Gastrocnemius medialis (tissue), 4 donors: ENCODE data around the gene STAM. TPM values are rescaled to one million over a fixed set of nuclear protein-coding genes. Genes with fewer than 3 reads are reported as not detected.

Experiments used
- ATAC-seq, 2 donors: fragments of 150-250 bp; one replicate each; pipeline ENCODE4 v1.9.1; 2016
- DNase-seq, 2 donors: peaks; one replicate each; pipeline ENCODE4 v3.0.0-alpha.2; 2019
- H3K27ac ChIP-seq, 4 donors: fragments of 200-600 bp; sonication (generic); 1 replicate in 1 of 4; 2 replicates in 3 of 4; pipeline ENCODE4 v1.5.1; 2016 to 2018; ENCODE audit warnings: mild to moderate bottlenecking in 2 of 4, moderate library complexity in 1 of 4
- H3K27me3 ChIP-seq, 3 donors: fragments of 200-600 bp; sonication (generic) in 2 of 3; 1 replicate in 1 of 3; 2 replicates in 2 of 3; pipeline versions ENCODE4 v1.5.1 to v1.6.0; 2016 to 2019; ENCODE audit warnings: mild to moderate bottlenecking in 1 of 3, moderate library complexity in 1 of 3
- H3K36me3 ChIP-seq, 2 donors: fragments of 200-600 bp; sonication (generic) in 1 of 2; one replicate each; pipeline ENCODE4 v1.5.1; 2017 to 2018
- H3K4me1 ChIP-seq, 2 donors: fragments of 200-600 bp; sonication (generic) in 1 of 2; one replicate each; pipeline ENCODE4 v1.5.1; 2016 to 2017; ENCODE audit warnings: mild to moderate bottlenecking in 2 of 2
- H3K4me3 ChIP-seq, 4 donors: fragments of 200-600 bp; sonication (generic) in 3 of 4; 1 replicate in 1 of 4; 2 replicates in 3 of 4; pipeline ENCODE4 v1.5.1; 2016 to 2019; ENCODE audit warnings: mild to moderate bottlenecking in 2 of 4
- H3K9me3 ChIP-seq, 3 donors: fragments of 200-600 bp; sonication (generic) in 2 of 3; 1 replicate in 1 of 3; 2 replicates in 2 of 3; pipeline ENCODE4 v1.5.1; 2016 to 2019
- POLR2A ChIP-seq, 2 donors: fragments of 450-650 bp; IDR thresholded peaks; one replicate each; pipeline ENCODE4 v1.6.1; 2017; ENCODE audit warnings: antibody characterized with exemption in 2 of 2, mild to moderate bottlenecking in 2 of 2, moderate library complexity in 2 of 2
- in situ Hi-C, 4 donors: fragments of 200-750 bp; cut with MboI; loops; one replicate each; pipeline versions ENCODE4 v1.15.0 to v1.8.0; 2017; ENCODE audit warnings: low sequenced_read_pairs in 4 of 4
- intact Hi-C: fragments of 100-400 bp; cut with DNase I; formaldehyde crosslinking; loops from one replicate; pipeline ENCODE4 v1.15.1; 2023; ENCODE audit warnings: low total_unique reads
- total RNA-seq, 4 donors: library from RNA; depleted of rRNA; stranded (reverse); fragments of >200 nt; gene quantifications; one replicate each; pipeline versions ENCODE4 v1.1.0 to v1.2.3, GENCODE V29; 2016
- TF ChIP-seq, protein P1 (sequence below), 5 experiments: fragments of 450-650 bp in 3 of 5; fragments of 200-600 bp in 2 of 5; sonication (generic) in 2 of 5; IDR thresholded peaks in 4 of 5; conservative IDR thresholded peaks in 1 of 5; 1 replicate in 4 of 5; 2 replicates in 1 of 5; pipeline ENCODE4 v1.5.1; 2016 to 2019; ENCODE audit warnings: antibody characterized with exemption in 5 of 5, mild to moderate bottlenecking in 3 of 5, moderate library complexity in 3 of 5

Gene STAM
- total RNA-seq, 4 donors from 2014 or later = 28.6 to 52.0 (median 35.2) TPM

DNA sequence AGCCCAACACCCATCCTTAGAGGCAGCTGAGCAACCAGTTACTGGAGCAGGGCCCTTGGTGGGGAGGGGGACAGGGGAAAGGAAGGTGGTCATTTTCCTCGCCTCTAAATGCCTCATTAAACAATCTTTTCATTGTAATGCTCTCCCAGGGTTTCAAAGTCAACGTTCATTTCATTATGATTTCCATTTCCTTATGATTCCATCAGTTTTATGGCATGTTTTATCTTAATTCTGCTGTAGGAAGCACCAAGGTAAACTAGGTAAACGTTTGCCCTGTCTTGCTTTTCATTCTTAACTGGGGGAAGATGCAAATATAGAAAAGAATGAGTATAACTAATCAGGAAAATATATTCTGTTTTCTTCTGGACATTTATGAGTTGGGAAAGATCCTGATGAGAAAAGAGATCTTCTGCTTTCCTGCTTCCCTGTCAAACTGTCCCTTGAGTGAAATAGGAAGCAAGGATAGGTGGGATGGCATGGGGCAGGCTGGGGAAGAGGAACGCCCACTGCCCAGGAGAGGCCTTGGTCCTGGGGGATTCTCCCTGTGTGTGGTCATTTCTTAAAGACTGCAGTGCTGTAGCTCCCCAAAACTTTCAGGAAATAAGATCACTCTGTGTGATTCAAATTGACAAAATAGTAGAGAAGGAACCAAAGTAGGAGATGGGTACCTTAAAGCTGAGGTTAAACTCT is 87.5 kb downstream of the STAM start:
- Histone ChIP-seq H3K27ac (peak overlapping the region in 1 of 4 donors; percentile 40), H3K4me1 (peaks cover 27 to 28% of the 10 kb centered on the region in 2 donors), H3K9me3 (no peaks in the 10 kb centered on the region), H3K27me3 (no peaks in the 10 kb centered on the region), H3K36me3 (no peaks in the 10 kb centered on the region), H3K4me3 (no peak overlapping the region)
- no peak for DNase-seq
- ATAC-seq = no peak
- intact Hi-C loops (no loop called here), in situ Hi-C loops (no loop called here)
- no peak for TF ChIP-seq POLR2A (IDR thresholded peaks at IDR 0.05)
- TF ChIP-seq, protein P1, sequence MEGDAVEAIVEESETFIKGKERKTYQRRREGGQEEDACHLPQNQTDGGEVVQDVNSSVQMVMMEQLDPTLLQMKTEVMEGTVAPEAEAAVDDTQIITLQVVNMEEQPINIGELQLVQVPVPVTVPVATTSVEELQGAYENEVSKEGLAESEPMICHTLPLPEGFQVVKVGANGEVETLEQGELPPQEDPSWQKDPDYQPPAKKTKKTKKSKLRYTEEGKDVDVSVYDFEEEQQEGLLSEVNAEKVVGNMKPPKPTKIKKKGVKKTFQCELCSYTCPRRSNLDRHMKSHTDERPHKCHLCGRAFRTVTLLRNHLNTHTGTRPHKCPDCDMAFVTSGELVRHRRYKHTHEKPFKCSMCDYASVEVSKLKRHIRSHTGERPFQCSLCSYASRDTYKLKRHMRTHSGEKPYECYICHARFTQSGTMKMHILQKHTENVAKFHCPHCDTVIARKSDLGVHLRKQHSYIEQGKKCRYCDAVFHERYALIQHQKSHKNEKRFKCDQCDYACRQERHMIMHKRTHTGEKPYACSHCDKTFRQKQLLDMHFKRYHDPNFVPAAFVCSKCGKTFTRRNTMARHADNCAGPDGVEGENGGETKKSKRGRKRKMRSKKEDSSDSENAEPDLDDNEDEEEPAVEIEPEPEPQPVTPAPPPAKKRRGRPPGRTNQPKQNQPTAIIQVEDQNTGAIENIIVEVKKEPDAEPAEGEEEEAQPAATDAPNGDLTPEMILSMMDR (IDR thresholded peaks at IDR 0.05 in 4 of 5, conservative IDR thresholded peaks at IDR 0.05 in 1 of 5) = no peak

DNA sequence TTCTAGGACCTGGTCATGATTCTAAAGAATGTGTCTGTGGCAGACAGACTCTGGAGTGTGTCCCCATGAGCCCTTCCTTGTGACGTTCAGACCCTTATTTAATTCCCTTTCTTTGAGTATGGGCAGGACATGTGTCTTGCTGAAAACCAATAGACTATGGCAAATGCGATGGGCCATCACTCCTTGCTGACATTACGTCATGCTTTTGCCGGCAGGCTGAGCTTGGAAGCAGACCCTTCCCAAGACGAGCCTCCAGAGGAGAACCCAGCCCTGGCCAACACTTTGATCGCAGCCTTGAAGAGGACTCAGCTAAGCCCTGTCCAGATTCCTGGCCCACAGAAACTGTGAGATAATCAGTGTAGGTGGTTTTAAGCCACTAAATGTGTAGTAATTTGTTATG is 89.7 kb downstream of the STAM start:
- Histone ChIP-seq H3K36me3 (no peaks in the 10 kb centered on the region), H3K27ac (no peak overlapping the region), H3K4me1 (peaks cover 33 to 36% of the 10 kb centered on the region in 2 donors), H3K27me3 (no peaks in the 10 kb centered on the region), H3K9me3 (no peaks in the 10 kb centered on the region), H3K4me3 (no peak overlapping the region)
- no peak for TF ChIP-seq POLR2A (IDR thresholded peaks at IDR 0.05)
- TF ChIP-seq, protein P1 (IDR thresholded peaks at IDR 0.05 in 4 of 5, conservative IDR thresholded peaks at IDR 0.05 in 1 of 5) = no peak
- intact Hi-C loops = no loop called here
- in situ Hi-C loops = no loop called here
- DNase-seq (no peak), ATAC-seq (no peak)

DNA sequence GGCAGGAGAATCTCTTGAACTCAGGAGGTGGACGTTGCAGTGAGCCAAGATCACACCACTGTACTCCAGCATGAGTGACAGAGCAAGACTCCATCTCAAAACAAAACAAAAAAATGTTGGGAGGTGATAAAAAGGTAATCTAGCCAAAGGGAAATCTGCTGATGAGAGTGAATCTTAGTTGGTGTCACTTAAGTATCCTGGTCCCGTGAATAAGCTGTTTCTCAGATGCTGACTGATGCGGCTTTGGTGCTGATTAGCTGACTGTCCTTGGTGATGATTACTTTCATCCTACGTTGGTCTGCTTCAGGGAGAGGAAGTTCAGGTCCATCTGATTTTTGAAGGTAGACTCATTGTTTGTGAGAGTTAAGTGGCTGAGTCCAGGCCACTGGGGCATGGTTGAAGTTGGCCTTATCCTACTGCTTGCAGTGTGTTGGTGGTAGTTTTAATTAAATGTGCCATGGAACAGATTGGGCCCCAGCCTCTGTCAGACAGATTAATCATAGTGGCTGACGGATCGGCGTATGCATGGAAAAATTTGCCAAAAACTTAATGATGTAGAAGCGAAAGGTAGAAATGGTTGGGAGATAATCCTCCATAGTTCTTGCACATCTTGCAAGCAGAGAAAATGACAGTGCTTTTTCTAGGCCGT is 90.6 kb downstream of the STAM start:
- Histone ChIP-seq H3K27me3 (no peaks in the 10 kb centered on the region), H3K9me3 (no peaks in the 10 kb centered on the region), H3K27ac (peak overlapping the region; percentile 32 to 71 (median 61)), H3K36me3 (no peaks in the 10 kb centered on the region), H3K4me1 (peaks cover 32 to 36% of the 10 kb centered on the region in 2 donors), H3K4me3 (no peak overlapping the region)
- no peak for TF ChIP-seq POLR2A (IDR thresholded peaks at IDR 0.05)
- TF ChIP-seq, protein P1 (IDR thresholded peaks at IDR 0.05 in 4 of 5, conservative IDR thresholded peaks at IDR 0.05 in 1 of 5) = no peak
- intact Hi-C loops (loop anchor here (5.0 kb wide), 1 partner anchor 57 kb away; no protein-coding TSS in a partner anchor), in situ Hi-C loops (no loop called here)
- ATAC-seq (no peak), DNase-seq (no peak)

DNA sequence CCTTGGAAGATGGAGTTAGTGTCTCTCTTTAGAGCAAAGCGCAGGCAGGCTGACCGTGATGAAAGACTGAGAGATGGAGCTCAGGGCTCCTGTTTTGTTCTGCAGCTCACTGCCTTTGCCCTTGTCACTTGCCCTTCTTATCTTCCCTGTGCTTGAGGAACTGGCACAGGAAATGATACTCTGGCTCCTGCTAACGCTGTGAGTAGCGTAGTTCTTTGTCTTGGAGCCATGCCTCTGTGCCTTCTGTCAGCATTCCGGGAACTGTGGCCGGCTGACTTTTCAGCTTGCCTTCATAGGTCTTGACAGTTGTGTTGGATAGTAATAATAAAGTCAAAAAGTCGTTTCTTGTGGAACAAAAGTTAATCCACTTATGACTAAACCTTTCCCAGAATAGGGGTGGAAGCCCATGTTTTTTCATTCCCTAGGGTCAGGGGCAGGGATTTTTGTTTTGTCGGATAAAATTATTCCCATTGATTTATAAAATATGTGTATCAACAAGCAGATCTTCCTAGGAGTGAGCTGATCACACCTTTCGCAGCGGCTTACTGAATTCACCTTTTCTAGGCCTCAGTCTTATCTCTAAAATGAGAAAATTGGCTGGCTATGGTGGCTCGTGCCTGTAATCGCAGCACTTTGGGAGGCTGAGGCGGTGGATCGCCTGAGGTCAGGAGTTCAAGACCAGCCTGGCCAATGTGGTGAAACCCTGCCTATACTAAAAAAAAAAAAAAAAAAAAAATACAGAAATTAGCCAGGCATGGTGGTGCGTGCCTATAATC is 91.4 kb downstream of the STAM start:
- TF ChIP-seq POLR2A (IDR thresholded peaks at IDR 0.05) = no peak
- TF ChIP-seq, protein P1 (IDR thresholded peaks at IDR 0.05 in 4 of 5, conservative IDR thresholded peaks at IDR 0.05 in 1 of 5) = no peak
- in situ Hi-C loops = no loop called here
- intact Hi-C loops = loop anchor here (5.0 kb wide), 1 partner anchor 58 kb away; no protein-coding TSS in a partner anchor

More for the DNA sequence above, 91.4 kb downstream of the STAM start:
- ATAC-seq = peak; percentile 77 to 80
- no peak overlapping the region for H3K4me3 ChIP-seq
- no peaks in the 10 kb centered on the region for H3K36me3 ChIP-seq
- peak overlapping the region; percentile 32 to 71 (median 61) for H3K27ac ChIP-seq
- peak; percentile 34 to 71 for DNase-seq
- H3K4me1 ChIP-seq = peaks cover 24 to 30% of the 10 kb centered on the region in 2 donors
- no peaks in the 10 kb centered on the region for H3K27me3 ChIP-seq
- no peaks in the 10 kb centered on the region for H3K9me3 ChIP-seq
